ENCODE results near the gene NR2F6.
"Not testable (repeated sequence)": the region's sequence is repeated elsewhere in the genome, so short reads cannot be mapped to it uniquely, and the experiment has no call there.

Gene NR2F6

GRCh38 chr19:17197666-17198065 is 48.1 kb downstream of the NR2F6 start:
- Histone ChIP-seq H3K4me1 (ENCODE audit: insufficient read depth, poor library complexity, severe bottlenecking) (no peaks in the 10 kb centered on the region), H3K4me3 (ENCODE audit: severe bottlenecking) (no peak overlapping the region), H3K27ac (ENCODE audit: poor library complexity, severe bottlenecking) (no peak overlapping the region), H3K27me3 (ENCODE audit: insufficient read depth, poor library complexity, severe bottlenecking) (no peaks in the 10 kb centered on the region), H3K9me3 (ENCODE audit: severe bottlenecking) (no peaks in the 10 kb centered on the region), H3K36me3 (ENCODE audit: low read depth) (peaks cover 51% of the 10 kb centered on the region)
- TF ChIP-seq CTCF (IDR thresholded peaks at IDR 0.05; ENCODE audit: poor library complexity, severe bottlenecking), result no peak
- no peak for DNase-seq (ENCODE audit: low spot score)
- ATAC-seq (ENCODE audit: low read depth), result no peak

GRCh38 chr19:17196610-17197009 is 49.1 kb downstream of the NR2F6 start:
- Histone ChIP-seq H3K9me3 (ENCODE audit: severe bottlenecking) (no peaks in the 10 kb centered on the region), H3K27ac (ENCODE audit: poor library complexity, severe bottlenecking) (no peak overlapping the region), H3K36me3 (ENCODE audit: low read depth) (peaks cover 50% of the 10 kb centered on the region), H3K4me3 (ENCODE audit: severe bottlenecking) (no peak overlapping the region), H3K27me3 (ENCODE audit: insufficient read depth, poor library complexity, severe bottlenecking) (no peaks in the 10 kb centered on the region), H3K4me1 (ENCODE audit: insufficient read depth, poor library complexity, severe bottlenecking) (no peaks in the 10 kb centered on the region)
- TF ChIP-seq CTCF (IDR thresholded peaks at IDR 0.05; ENCODE audit: poor library complexity, severe bottlenecking), result no peak
- no peak for ATAC-seq (ENCODE audit: low read depth)
- no peak for DNase-seq (ENCODE audit: low spot score)

DNA sequence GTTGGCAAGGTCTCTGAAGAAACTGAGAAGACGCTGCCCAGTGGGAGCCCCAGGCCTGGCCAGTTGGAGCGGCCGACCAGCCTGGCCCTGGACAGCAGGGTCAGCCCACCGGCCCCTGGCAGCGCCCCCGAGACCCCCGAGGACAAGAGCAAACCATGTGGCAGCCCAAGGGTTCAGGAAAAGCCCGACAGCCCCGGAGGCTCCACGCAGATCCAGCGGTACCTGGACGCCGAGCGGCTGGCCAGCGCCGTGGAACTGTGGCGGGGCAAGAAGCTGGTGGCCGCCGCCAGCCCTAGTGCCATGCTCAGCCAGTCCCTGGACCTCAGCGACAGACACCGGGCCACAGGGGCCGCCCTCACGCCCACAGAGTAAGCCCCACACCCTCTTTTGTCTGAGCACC is 50.6 kb downstream of the NR2F6 start:
- Histone ChIP-seq H3K27me3 (ENCODE audit: insufficient read depth, poor library complexity, severe bottlenecking) (no peaks in the 10 kb centered on the region), H3K27ac (ENCODE audit: poor library complexity, severe bottlenecking) (no peak overlapping the region), H3K4me1 (ENCODE audit: insufficient read depth, poor library complexity, severe bottlenecking) (no peaks in the 10 kb centered on the region), H3K9me3 (ENCODE audit: severe bottlenecking) (no peaks in the 10 kb centered on the region), H3K36me3 (ENCODE audit: low read depth) (peaks cover 40% of the 10 kb centered on the region), H3K4me3 (ENCODE audit: severe bottlenecking) (no peak overlapping the region)
- ATAC-seq (ENCODE audit: low read depth) (no peak), DNase-seq (ENCODE audit: low spot score) (no peak)
- no peak for TF ChIP-seq CTCF (IDR thresholded peaks at IDR 0.05; ENCODE audit: poor library complexity, severe bottlenecking)

GRCh38 chr19:17194608-17195007 is 51.1 kb downstream of the NR2F6 start:
- no peak overlapping the region for H3K4me3 ChIP-seq (ENCODE audit: severe bottlenecking)
- no peak overlapping the region for H3K27ac ChIP-seq (ENCODE audit: poor library complexity, severe bottlenecking)
- H3K27me3 ChIP-seq (ENCODE audit: insufficient read depth, poor library complexity, severe bottlenecking), result no peaks in the 10 kb centered on the region
- DNase-seq (ENCODE audit: low spot score) (no peak), ATAC-seq (ENCODE audit: low read depth) (no peak)
- no peaks in the 10 kb centered on the region for H3K9me3 ChIP-seq (ENCODE audit: severe bottlenecking)
- no peak for TF ChIP-seq CTCF (IDR thresholded peaks at IDR 0.05; ENCODE audit: poor library complexity, severe bottlenecking)
- H3K36me3 ChIP-seq (ENCODE audit: low read depth), result peaks cover 37% of the 10 kb centered on the region
- no peaks in the 10 kb centered on the region for H3K4me1 ChIP-seq (ENCODE audit: insufficient read depth, poor library complexity, severe bottlenecking)

DNA sequence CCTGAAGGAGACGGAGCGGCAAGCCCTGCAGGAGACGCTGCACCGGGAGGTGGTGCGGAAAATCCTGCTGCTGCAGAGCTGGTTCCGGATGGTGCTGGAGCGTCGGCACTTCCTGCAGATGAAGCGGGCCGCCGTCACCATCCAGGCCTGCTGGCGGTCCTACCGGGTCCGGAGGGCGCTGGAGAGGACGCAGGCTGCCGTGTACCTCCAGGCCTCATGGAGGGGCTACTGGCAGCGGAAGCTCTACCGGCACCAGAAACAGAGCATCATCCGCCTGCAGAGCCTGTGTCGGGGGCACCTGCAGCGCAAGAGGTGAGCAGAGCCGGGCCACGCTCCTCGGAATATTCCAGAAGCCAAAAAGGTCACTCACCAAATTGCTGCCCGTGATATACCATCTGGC is 53.0 kb downstream of the NR2F6 start:
- no peaks in the 10 kb centered on the region for H3K9me3 ChIP-seq (ENCODE audit: severe bottlenecking)
- no peaks in the 10 kb centered on the region for H3K4me1 ChIP-seq (ENCODE audit: insufficient read depth, poor library complexity, severe bottlenecking)
- DNase-seq (ENCODE audit: low spot score) (no peak), ATAC-seq (ENCODE audit: low read depth) (no peak)
- peaks cover 49% of the 10 kb centered on the region for H3K36me3 ChIP-seq (ENCODE audit: low read depth)
- H3K27ac ChIP-seq (ENCODE audit: poor library complexity, severe bottlenecking), result no peak overlapping the region
- no peaks in the 10 kb centered on the region for H3K27me3 ChIP-seq (ENCODE audit: insufficient read depth, poor library complexity, severe bottlenecking)
- H3K4me3 ChIP-seq (ENCODE audit: severe bottlenecking), result no peak overlapping the region
- no peak for TF ChIP-seq CTCF (IDR thresholded peaks at IDR 0.05; ENCODE audit: poor library complexity, severe bottlenecking)

DNA sequence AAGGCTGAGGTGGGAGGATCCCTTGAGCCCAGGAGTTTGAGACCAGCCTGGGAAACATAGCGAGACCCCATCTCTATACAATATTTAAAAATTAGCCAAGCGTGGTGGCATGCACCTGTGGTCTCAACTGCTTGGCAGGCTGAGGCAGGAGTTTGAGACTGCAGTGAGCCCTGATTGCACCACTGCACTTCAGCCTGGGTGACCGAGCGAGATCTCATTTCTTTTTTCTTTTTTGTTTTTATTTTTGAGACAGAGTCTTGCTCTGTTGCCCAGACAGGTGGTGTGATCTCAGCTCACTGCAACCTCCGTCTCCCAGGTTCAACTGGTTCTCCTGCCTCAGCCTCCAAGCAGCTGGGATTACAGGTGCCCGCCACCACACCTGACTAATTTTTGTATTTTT is 54.0 kb downstream of the NR2F6 start:
- ATAC-seq (ENCODE audit: low read depth); DNase-seq (ENCODE audit: low spot score); H3K27me3 ChIP-seq (ENCODE audit: insufficient read depth, poor library complexity, severe bottlenecking); H3K4me1 ChIP-seq (ENCODE audit: insufficient read depth, poor library complexity, severe bottlenecking); H3K9me3 ChIP-seq (ENCODE audit: severe bottlenecking); H3K4me3 ChIP-seq (ENCODE audit: severe bottlenecking); H3K27ac ChIP-seq (ENCODE audit: poor library complexity, severe bottlenecking): not testable (repeated sequence)
- peaks cover 46% of the 10 kb centered on the region for H3K36me3 ChIP-seq (ENCODE audit: low read depth)

Data from RWPE2 (cell line).